GM19438 (cell line): ENCODE measurements around the gene BCL2.
"Not testable (repeated sequence)": the region's sequence is repeated elsewhere in the genome, so short reads cannot be mapped to it uniquely, and the experiment has no call there.

Source experiments
- ATAC-seq: cut with Tn5 transposase; IDR thresholded peaks from one replicate; pipeline ENCODE4 v1.9.1; 2021; ENCODE audit warnings: low read depth; ENCODE audit not compliant: unreplicated experiment

Gene BCL2

GRCh38 chr18:63238693-63239075, 80.9 kb downstream of the BCL2 start:
- no peak for ATAC-seq

GRCh38 chr18:63237881-63238692, 81.5 kb downstream of the BCL2 start:
- no peak for ATAC-seq

- ATAC-seq, result no peak
Observed at GRCh38 chr18:63236921-63237846, 82.4 kb downstream of the BCL2 start.

GRCh38 chr18:63236406-63236805, 83.2 kb downstream of the BCL2 start:
- no peak for ATAC-seq

- not testable (repeated sequence) for ATAC-seq
Observed at GRCh38 chr18:63235920-63236319, 83.6 kb downstream of the BCL2 start.

- no peak for ATAC-seq
Observed at GRCh38 chr18:63234841-63235240, 84.7 kb downstream of the BCL2 start.

GRCh38 chr18:63234432-63234831, 85.1 kb downstream of the BCL2 start:
- ATAC-seq, result no peak

- ATAC-seq, result no peak
Observed at GRCh38 chr18:63233334-63233733, 86.2 kb downstream of the BCL2 start.

GRCh38 chr18:63232826-63233225, 86.7 kb downstream of the BCL2 start:
- no peak for ATAC-seq

- ATAC-seq, result no peak
Observed at GRCh38 chr18:63229971-63230370, 89.6 kb downstream of the BCL2 start.

- no peak for ATAC-seq
Observed at GRCh38 chr18:63225434-63225833, 94.1 kb downstream of the BCL2 start.

GRCh38 chr18:63224630-63225029, 94.9 kb downstream of the BCL2 start:
- no peak for ATAC-seq

- ATAC-seq, result no peak
Observed at GRCh38 chr18:63223837-63224236, 95.7 kb downstream of the BCL2 start.

GRCh38 chr18:63220903-63221302, 98.7 kb downstream of the BCL2 start:
- ATAC-seq, result no peak

- ATAC-seq, result no peak
Observed at GRCh38 chr18:63218472-63218871, 101.1 kb downstream of the BCL2 start.

- ATAC-seq, result no peak
Observed at GRCh38 chr18:63216516-63217311, 102.9 kb downstream of the BCL2 start.

- no peak for ATAC-seq
Observed at GRCh38 chr18:63213936-63214671, 105.5 kb downstream of the BCL2 start.

- no peak for ATAC-seq
Observed at GRCh38 chr18:63213331-63213900, 106.2 kb downstream of the BCL2 start.

GRCh38 chr18:63210521-63210920, 109.0 kb downstream of the BCL2 start:
- ATAC-seq, result no peak

- ATAC-seq, result no peak
Observed at GRCh38 chr18:63208676-63209075, 110.9 kb downstream of the BCL2 start.
